ENCODE data around the gene TBX18. TPM values are rescaled to one million over a fixed set of nuclear protein-coding genes. Genes with fewer than 3 reads are reported as not detected.

The TBX18 gene
- total and polyA plus RNA-seq, 2 donors from 2014 or later = 4.1 TPM; not detected in 1

DNA sequence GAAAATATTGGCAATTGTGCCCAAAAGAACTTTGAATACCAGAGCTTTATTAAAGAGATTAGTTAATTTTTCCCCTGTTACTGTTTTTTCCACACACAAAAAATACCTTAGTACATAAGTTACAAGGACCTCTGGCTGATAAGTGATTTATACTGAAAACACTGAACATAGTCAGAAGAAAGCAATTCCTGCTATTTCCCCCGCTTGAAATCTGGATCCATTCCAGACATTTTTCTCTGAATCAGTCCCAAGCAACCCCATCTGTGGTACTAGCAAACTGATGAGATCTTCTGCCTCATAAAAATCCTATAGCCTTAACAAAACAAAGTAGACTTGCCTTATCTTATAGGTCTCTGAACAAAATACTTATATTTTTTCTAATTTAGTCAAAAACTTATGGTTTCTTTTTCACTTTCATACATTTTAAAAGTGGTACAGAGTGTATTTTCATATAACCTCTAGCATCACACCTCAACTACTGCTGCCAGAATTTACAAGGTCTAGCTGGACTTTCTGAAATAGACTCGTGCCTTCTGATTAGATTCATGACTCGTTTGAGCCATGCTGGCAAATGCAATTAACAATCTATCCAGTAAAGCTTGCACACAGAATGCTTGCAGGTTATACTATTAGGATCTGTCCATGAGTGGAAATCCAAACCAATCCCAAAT, 111.9 kb downstream of the TBX18 start:
- Histone ChIP-seq H3K9me3 (ENCODE audit: control insufficient read depth in 2 of 3, insufficient read depth in 1 of 3, low read length in 3 of 3) (no peaks in the 10 kb centered on the region), H3K27me3 (ENCODE audit: control insufficient read depth, insufficient read depth, low read length) (no peaks in the 10 kb centered on the region), H3K27ac (ENCODE audit: low read depth in 2 of 2, low read length in 2 of 2) (no peak overlapping the region), H3K4me1 (ENCODE audit: control insufficient read depth in 2 of 3, insufficient read depth in 2 of 3, low read depth in 1 of 3, low read length in 3 of 3) (no peaks in the 10 kb centered on the region), H3K9ac (ENCODE audit: low read length in 3 of 3) (no peak overlapping the region), H3K4me3 (ENCODE audit: low read length in 3 of 3) (no peak overlapping the region), H3K36me3 (ENCODE audit: control insufficient read depth in 2 of 3, insufficient read depth in 3 of 3, low read length in 3 of 3) (no peaks in the 10 kb centered on the region)
- DNase-seq (peak in 2 of 5 donors; percentile 17 to 52), FAIRE-seq (no peak)
- TF ChIP-seq, protein P1, sequence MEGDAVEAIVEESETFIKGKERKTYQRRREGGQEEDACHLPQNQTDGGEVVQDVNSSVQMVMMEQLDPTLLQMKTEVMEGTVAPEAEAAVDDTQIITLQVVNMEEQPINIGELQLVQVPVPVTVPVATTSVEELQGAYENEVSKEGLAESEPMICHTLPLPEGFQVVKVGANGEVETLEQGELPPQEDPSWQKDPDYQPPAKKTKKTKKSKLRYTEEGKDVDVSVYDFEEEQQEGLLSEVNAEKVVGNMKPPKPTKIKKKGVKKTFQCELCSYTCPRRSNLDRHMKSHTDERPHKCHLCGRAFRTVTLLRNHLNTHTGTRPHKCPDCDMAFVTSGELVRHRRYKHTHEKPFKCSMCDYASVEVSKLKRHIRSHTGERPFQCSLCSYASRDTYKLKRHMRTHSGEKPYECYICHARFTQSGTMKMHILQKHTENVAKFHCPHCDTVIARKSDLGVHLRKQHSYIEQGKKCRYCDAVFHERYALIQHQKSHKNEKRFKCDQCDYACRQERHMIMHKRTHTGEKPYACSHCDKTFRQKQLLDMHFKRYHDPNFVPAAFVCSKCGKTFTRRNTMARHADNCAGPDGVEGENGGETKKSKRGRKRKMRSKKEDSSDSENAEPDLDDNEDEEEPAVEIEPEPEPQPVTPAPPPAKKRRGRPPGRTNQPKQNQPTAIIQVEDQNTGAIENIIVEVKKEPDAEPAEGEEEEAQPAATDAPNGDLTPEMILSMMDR (IDR thresholded peaks at IDR 0.05; ENCODE audit: borderline replicate concordance, extremely low read depth, insufficient read depth) = no peak
- intact Hi-C loops (cut with DNase I) = no loop called here

DNA sequence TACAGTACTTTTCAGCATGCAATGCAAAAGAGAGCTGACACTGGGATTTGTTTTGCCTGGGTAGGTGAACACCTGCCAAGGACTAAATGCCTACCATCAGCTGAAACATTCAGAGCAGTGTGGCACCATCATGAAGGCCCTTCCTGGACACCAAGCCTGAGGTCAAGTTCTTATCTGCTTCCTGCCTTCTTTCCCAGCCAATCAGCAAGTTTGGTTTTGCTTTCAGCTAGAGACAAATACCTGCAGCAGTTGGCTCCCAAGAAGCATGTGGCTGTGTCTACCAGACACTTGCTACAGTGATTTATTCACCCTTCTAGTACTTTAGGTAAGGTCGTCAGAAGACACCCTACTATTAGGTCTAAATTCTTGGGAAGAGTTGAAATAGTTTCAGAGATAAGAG, 112.8 kb downstream of the TBX18 start:
- FAIRE-seq (no peak), DNase-seq (no peak)
- no peaks in the 10 kb centered on the region for H3K4me1 ChIP-seq (ENCODE audit: control insufficient read depth in 2 of 3, insufficient read depth in 2 of 3, low read depth in 1 of 3, low read length in 3 of 3)
- H3K4me3 ChIP-seq (ENCODE audit: low read length in 3 of 3) = no peak overlapping the region
- intact Hi-C loops (cut with DNase I) = no loop called here
- H3K36me3 ChIP-seq (ENCODE audit: control insufficient read depth in 2 of 3, insufficient read depth in 3 of 3, low read length in 3 of 3) = no peaks in the 10 kb centered on the region
- TF ChIP-seq, protein P1 (IDR thresholded peaks at IDR 0.05; ENCODE audit: borderline replicate concordance, extremely low read depth, insufficient read depth) = no peak
- H3K9me3 ChIP-seq (ENCODE audit: control insufficient read depth in 2 of 3, insufficient read depth in 1 of 3, low read length in 3 of 3) = no peaks in the 10 kb centered on the region
- no peak overlapping the region for H3K9ac ChIP-seq (ENCODE audit: low read length in 3 of 3)
- no peaks in the 10 kb centered on the region for H3K27me3 ChIP-seq (ENCODE audit: control insufficient read depth, insufficient read depth, low read length)
- H3K27ac ChIP-seq (ENCODE audit: low read depth in 2 of 2, low read length in 2 of 2) = no peak overlapping the region

DNA sequence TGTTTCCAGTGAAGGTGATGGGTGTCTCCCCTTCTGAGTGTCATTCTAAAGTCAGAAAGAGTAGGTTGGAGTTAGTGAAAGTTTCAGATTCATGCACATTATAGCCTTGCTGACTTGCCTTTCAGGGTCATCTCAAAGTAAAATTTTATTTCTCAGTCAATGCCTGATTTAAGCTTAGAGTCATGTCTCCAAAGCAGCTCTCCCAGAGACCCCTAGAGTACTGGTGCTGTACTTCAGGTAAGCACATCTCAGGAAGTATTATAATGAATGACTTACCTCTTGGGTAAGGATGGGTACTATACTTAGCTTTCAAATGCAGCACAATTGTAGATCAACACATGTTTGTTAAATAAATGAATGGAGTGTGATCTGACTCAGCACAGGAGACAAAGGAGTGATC, 116.0 kb downstream of the TBX18 start:
- Histone ChIP-seq H3K4me3 (ENCODE audit: low read length in 3 of 3) (no peak overlapping the region), H3K27ac (ENCODE audit: low read depth in 2 of 2, low read length in 2 of 2) (no peak overlapping the region), H3K9ac (ENCODE audit: low read length in 3 of 3) (no peak overlapping the region), H3K36me3 (ENCODE audit: control insufficient read depth in 2 of 3, insufficient read depth in 3 of 3, low read length in 3 of 3) (no peaks in the 10 kb centered on the region), H3K4me1 (ENCODE audit: control insufficient read depth in 2 of 3, insufficient read depth in 2 of 3, low read depth in 1 of 3, low read length in 3 of 3) (no peaks in the 10 kb centered on the region), H3K27me3 (ENCODE audit: control insufficient read depth, insufficient read depth, low read length) (no peaks in the 10 kb centered on the region), H3K9me3 (ENCODE audit: control insufficient read depth in 2 of 3, insufficient read depth in 1 of 3, low read length in 3 of 3) (no peaks in the 10 kb centered on the region)
- intact Hi-C loops (cut with DNase I) = no loop called here
- TF ChIP-seq, protein P1 (IDR thresholded peaks at IDR 0.05; ENCODE audit: borderline replicate concordance, extremely low read depth, insufficient read depth) = no peak
- FAIRE-seq (no peak), DNase-seq (no peak)
